Activated CD8-positive, alpha-beta memory T cell treated with anti-CD3 and anti-CD28 coated beads for 1 hour (primary cell): ENCODE results near the gene FFAR3.
"Not testable (repeated sequence)": the region's sequence is repeated elsewhere in the genome, so short reads cannot be mapped to it uniquely, and the experiment has no call there.

Experiments used
- DNase-seq, 2 donors: peaks; one replicate each; pipeline ENCODE4 v3.0.0-alpha.2; 2020; ENCODE audit warnings: low read depth in 1 of 2; ENCODE audit errors: extremely low read depth in 1 of 2

FFAR3 gene

GRCh38 chr19:35373492-35373891 lies 15.2 kb downstream of the FFAR3 start:
- DNase-seq = no peak

DNA sequence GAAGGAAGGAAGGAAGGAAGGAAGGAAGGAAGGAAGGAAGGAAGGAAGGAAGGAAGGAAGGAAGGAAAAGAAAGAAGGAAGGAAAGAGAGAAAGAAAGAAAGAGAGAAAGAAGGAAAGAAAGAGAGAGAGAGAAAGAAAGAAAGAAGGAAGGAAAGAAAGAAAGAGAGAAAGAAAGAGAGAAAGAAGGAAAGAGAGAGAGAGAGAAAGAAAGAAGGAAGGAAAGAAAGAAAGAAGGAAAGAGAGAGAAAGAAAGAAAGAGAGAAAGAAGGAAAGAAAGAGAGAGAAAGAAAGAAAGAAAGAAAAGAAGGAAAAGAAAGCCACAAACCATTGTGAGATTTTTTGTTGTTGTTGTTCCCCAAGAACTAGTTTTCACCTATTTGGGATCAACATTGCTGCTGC lies 15.8 kb downstream of the FFAR3 start:
- DNase-seq = not testable (repeated sequence)

GRCh38 chr19:35375505-35376307 lies 17.4 kb downstream of the FFAR3 start:
- no peak for DNase-seq

GRCh38 chr19:35377656-35378055 lies 19.4 kb downstream of the FFAR3 start:
- DNase-seq = no peak

GRCh38 chr19:35378356-35378755 lies 20.1 kb downstream of the FFAR3 start:
- no peak for DNase-seq

GRCh38 chr19:35379545-35379944 lies 21.3 kb downstream of the FFAR3 start:
- not testable (repeated sequence) for DNase-seq

DNA sequence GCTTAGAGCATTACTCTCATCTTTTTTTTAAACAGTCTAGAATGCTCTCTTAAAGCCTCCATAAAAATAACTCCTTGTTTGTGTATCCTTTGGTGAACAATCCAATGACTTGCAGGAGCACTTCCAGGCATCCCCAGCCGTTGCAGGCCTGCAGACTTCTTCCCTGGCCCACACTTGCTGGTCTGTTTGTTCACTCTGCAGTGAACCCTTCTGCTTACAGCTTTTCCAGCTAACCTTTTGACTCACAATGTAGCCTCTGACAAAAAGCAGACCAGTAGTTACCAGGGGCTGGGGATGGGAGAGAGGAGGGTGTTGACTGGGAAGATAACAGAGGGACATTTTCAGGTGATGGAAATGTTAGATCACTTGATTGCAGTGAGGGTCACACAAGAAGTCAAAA lies 21.7 kb downstream of the FFAR3 start:
- no peak for DNase-seq

- DNase-seq = no peak
These were observed 22.3 kb downstream of the FFAR3 start for GRCh38 chr19:35380450-35381124.

GRCh38 chr19:35381318-35381717 lies 23.1 kb downstream of the FFAR3 start:
- DNase-seq = no peak

DNA sequence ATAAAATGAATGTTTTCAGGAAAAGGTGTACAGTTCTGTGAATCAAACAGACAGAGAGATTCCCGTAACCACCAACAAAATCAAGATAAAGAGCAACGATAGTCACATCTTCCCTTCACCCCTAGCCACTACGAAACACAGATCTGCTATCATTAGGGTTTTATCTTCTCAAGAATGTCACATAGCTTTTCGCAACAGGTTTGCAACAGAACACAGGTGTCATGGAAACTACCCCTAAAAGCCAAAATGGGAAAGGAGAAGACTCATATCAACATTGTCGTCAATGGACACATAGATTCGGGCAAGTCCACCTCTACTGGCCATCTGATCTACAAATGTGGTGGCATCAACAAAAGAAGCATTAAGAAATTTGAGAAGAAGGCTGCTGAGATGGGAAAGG lies 23.7 kb downstream of the FFAR3 start:
- no peak for DNase-seq

DNA sequence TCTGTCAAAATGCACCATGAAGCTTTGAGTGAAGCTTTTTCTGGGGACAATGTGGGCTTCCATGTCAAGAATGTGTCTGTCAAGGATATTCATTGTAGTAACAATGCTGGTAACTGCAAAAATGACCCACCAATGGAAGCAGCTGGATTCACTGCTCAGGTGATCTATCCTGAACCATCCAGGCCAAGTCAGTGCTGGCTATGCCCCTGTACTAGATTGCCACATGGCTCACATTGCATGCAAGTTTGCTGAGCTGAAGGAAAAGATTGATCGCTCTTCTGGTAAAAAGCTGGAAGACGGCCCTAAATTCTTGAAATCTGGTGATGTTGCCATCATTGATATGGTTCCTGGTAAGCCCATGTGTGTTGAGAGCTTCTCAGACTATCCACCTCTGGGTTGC lies 25.3 kb downstream of the FFAR3 start:
- DNase-seq = no peak

GRCh38 chr19:35388277-35389054 lies 30.2 kb downstream of the FFAR3 start:
- DNase-seq = no peak

DNA sequence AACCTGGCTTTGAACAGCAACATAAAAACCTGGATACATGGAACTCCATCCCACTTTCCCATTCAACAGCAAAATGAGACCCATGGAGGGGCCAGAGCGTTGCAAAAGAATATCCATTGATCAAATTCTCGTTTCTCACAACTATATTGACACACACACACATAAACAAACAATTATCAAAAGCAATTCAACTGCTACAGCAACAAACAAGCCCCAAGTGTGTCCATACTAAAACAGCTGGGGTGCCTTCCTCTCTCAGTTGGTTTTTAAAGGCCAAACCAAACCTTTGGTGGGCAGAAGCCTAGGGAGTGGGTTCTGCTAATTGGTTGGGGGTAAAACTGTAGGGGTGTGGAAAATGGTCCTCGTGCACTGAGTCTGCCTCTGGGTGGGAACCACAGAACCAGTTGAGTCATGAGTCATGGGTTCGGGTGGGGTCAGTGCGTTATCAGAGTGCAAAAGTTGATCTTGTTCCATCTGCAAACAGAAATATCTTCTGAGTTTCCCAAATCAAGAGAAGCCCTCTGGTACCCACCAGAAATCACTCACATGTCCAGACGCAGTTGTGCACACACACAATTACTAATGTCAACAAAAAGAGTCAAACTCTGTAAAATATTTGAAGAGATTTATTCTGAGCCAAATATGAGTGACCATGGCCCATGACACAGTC lies 31.1 kb downstream of the FFAR3 start:
- DNase-seq = no peak

- DNase-seq = no peak
These were observed 34.8 kb downstream of the FFAR3 start for GRCh38 chr19:35392742-35393715.

- DNase-seq = no peak
These were observed 37.3 kb downstream of the FFAR3 start for GRCh38 chr19:35395382-35396199.

GRCh38 chr19:35396240-35396885 lies 38.1 kb downstream of the FFAR3 start:
- DNase-seq = no peak

DNA sequence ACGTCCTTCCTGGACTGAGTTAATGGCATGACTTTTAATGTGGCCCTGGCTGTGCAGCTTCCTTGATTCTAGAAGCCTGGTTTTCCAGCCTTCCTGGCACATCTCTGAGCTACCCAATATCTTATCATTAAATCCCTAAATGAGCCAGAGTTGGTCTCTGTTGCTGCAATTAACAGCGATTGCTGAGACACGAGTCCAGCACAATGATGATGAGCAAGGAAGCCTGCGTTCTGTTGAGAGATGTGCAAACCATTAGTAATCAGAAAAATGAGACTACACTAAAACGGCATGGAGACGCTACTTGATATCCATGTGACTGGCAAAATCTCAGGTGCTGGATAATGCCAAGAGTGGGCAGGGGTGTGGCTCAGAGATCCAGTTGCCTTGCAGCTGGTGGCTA lies 38.8 kb downstream of the FFAR3 start:
- DNase-seq = no peak

GRCh38 chr19:35398570-35398969 lies 40.3 kb downstream of the FFAR3 start:
- no peak for DNase-seq

DNA sequence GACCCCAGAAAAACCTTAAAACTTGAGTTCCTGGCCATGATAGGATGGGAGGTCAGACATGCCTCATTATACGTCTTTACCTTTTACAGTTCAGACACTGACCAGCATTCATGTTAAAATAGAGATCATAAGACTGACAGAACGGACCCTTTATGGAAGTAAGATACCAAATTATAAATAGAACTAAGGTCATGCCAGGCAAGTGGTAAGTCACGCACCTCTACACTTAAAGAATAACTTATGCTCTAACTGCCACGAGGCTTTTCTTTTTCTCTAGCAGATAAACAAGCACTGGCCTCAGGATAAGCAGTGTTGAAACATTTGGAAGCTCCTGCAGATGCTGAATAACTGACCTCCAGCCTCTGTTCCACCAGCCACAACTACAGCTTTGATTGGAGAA lies 41.0 kb downstream of the FFAR3 start:
- no peak for DNase-seq
